ENCODE measurements around the gene DGKB. TPM values are rescaled to one million over a fixed set of nuclear protein-coding genes. Genes with fewer than 3 reads are reported as not detected.

The DGKB gene
- total RNA-seq, 1 experiment from 2014 or later = not detected

DNA sequence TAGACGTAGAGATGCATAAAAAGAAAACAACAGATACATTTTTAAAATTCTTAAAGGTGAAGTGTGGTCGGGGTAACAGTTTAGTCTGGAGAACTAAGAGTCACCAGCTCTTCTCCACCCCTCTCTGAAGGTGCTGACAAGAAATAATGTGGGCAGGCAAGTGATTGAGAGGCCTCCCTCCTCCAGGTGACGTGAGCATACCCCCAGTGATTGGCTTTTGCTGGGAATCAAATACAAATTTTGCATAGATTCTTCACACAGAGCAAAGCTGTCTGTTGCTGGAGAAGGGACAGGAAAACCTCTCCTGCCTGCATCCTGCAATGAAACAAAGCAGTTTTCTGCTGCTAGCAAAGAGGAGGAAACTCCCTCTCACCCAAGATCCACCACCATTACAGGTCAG lies 115.0 kb downstream of the DGKB start:
- Histone ChIP-seq H3K4me3 (ENCODE audit: low read depth in 2 of 2, low read length in 2 of 2) (no peak overlapping the region), H3K36me3 (ENCODE audit: control insufficient read depth, insufficient read depth, low read length) (no peaks in the 10 kb centered on the region), H3K4me1 (ENCODE audit: control insufficient read depth, insufficient read depth, low read length) (no peaks in the 10 kb centered on the region), H3K9me3 (ENCODE audit: control insufficient read depth, insufficient read depth, low read depth, low read length) (no peaks in the 10 kb centered on the region), H3K27me3 (ENCODE audit: control insufficient read depth, insufficient read depth, low read length) (no peaks in the 10 kb centered on the region), H3K27ac (ENCODE audit: low read length) (no peak overlapping the region)
- DNase-seq (ENCODE audit: low read depth, low spot score) = no peak
- in situ Hi-C loops (cut with HindIII; ENCODE audit: low pct_unique_long_range_greater_than_20kb, low sequenced_read_pairs) = no loop called here
- no peak for ATAC-seq
- CTCF ChIA-PET = interaction anchor here (0.6 kb wide), 1 partner anchor 41 kb away, joined by 4 read pairs; no protein-coding TSS in a partner anchor
- no TSS peak for BruUV-seq (replicated peaks)
- no peak for TF ChIP-seq POLR2AphosphoS5 (IDR thresholded peaks at IDR 0.05; ENCODE audit: low read depth, low read length)
- no peak for TF ChIP-seq TCF7L2 (IDR thresholded peaks at IDR 0.05; ENCODE audit: low read depth, low read length)
- no peak for TF ChIP-seq REST (IDR thresholded peaks at IDR 0.05; ENCODE audit: insufficient read depth in 1 of 2, low read depth in 2 of 2, low read length in 1 of 2)
- no peak for TF ChIP-seq CTCF (IDR thresholded peaks at IDR 0.05)
- no peak for TF ChIP-seq SIN3A (IDR thresholded peaks at IDR 0.05; ENCODE audit: borderline replicate concordance, insufficient read depth, low read depth, low read length)
- POLR2A ChIA-PET = no interaction called here
- intact Hi-C loops (cut with micrococcal nuclease; ENCODE audit: unreplicated experiment) = no loop called here

DNA sequence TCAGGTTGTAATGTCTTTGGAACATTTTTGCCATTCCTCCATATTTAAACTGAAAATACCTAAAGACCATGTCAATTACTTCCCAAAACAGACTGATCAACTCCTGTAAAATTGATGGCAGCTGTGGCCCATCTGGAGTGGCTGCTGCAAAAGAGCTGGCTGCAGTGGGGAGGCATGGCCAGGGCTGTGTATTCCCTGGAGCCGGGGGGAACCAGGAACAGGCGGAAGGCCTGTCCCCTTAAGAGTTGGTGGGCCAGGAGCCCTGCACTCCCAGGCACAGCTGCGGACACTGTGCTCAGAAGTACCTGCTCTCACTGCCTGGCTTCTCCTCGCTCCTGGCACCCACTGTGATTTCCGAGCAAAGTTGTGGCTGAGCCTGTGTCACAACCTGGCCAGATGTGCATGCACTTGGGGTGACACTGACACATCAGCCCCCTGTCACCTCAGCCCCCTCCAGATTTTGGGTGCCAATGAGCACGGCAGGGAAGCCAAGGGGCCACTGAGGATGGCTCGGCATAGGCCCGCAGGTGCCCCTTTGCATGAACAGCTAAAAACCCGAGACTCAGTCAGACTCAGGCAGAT lies 116.1 kb downstream of the DGKB start:
- ATAC-seq (no peak), DNase-seq (ENCODE audit: low read depth, low spot score) (no peak)
- Histone ChIP-seq H3K36me3 (ENCODE audit: control insufficient read depth, insufficient read depth, low read length) (no peaks in the 10 kb centered on the region), H3K9me3 (ENCODE audit: control insufficient read depth, insufficient read depth, low read depth, low read length) (no peaks in the 10 kb centered on the region), H3K4me1 (ENCODE audit: control insufficient read depth, insufficient read depth, low read length) (no peaks in the 10 kb centered on the region), H3K4me3 (ENCODE audit: low read depth in 2 of 2, low read length in 2 of 2) (no peak overlapping the region), H3K27me3 (ENCODE audit: control insufficient read depth, insufficient read depth, low read length) (no peaks in the 10 kb centered on the region), H3K27ac (ENCODE audit: low read length) (no peak overlapping the region)
- TF ChIP-seq TCF7L2 (IDR thresholded peaks at IDR 0.05; ENCODE audit: low read depth, low read length) (no peak), REST (IDR thresholded peaks at IDR 0.05; ENCODE audit: insufficient read depth in 1 of 2, low read depth in 2 of 2, low read length in 1 of 2) (no peak), POLR2AphosphoS5 (IDR thresholded peaks at IDR 0.05; ENCODE audit: low read depth, low read length) (no peak), CTCF (IDR thresholded peaks at IDR 0.05) (no peak), SIN3A (IDR thresholded peaks at IDR 0.05; ENCODE audit: borderline replicate concordance, insufficient read depth, low read depth, low read length) (no peak)
- BruUV-seq (replicated peaks) = no TSS peak
- in situ Hi-C loops (cut with HindIII; ENCODE audit: low pct_unique_long_range_greater_than_20kb, low sequenced_read_pairs) (no loop called here), intact Hi-C loops (cut with micrococcal nuclease; ENCODE audit: unreplicated experiment) (no loop called here)
- CTCF ChIA-PET = no interaction called here
- POLR2A ChIA-PET = no interaction called here
